ENCODE measurements around the gene OIT3. TPM values are rescaled to one million over a fixed set of nuclear protein-coding genes. Genes with fewer than 3 reads are reported as not detected.

OIT3 gene
- total RNA-seq, 1 donor from 2014 or later, result not detected

DNA sequence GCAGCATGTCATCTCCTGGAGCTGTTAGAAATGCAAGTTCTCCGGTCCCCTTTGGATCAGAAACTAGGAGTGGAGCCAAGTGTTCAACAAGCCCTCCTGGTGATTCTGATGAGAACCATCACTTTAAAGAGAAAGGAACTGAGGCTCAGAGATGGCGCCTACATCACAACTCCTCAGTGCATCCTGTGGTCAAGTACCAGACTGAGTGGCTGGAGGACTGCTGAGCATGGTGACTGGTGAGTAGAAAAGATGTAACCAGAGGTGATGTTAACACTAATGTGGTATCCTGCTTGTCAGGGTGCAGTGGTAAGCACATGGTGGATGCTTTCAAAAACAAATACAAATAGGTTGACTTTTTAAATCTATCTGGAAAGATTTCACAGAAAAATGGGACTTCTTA, 3.5 kb upstream of the OIT3 start:
- Histone ChIP-seq H3K4me1 (peaks cover 27% of the 10 kb centered on the region), H3K27ac (no peak overlapping the region), H3K27me3 (no peaks in the 10 kb centered on the region), H4K20me1 (ENCODE audit: low read depth) (no peaks in the 10 kb centered on the region), H3K9ac (no peak overlapping the region), H3F3A (ENCODE audit: low read depth) (peaks cover 12% of the 10 kb centered on the region), H3K9me3 (ENCODE audit: low read depth) (no peaks in the 10 kb centered on the region), H2AFZ (replicated peaks) (no peak overlapping the region), H3K36me3 (no peaks in the 10 kb centered on the region), H3K4me2 (no peak overlapping the region), H3K79me2 (ENCODE audit: low read depth) (no peaks in the 10 kb centered on the region), H3K4me3 (no peak overlapping the region)
- Mint-ChIP-seq H3K4me1 (peaks cover 17% of the 10 kb centered on the region), H3K4me3 (no peak overlapping the region), H3K36me3 (peaks cover 7% of the 10 kb centered on the region), H3K27me3 (ENCODE audit: insufficient read depth, low read depth) (no peaks in the 10 kb centered on the region), H3K9me3 (no peaks in the 10 kb centered on the region), H3K27ac (no peak overlapping the region)
- no peak for DNase-seq (ENCODE audit: low spot score)
- TF ChIP-seq, protein P1, sequence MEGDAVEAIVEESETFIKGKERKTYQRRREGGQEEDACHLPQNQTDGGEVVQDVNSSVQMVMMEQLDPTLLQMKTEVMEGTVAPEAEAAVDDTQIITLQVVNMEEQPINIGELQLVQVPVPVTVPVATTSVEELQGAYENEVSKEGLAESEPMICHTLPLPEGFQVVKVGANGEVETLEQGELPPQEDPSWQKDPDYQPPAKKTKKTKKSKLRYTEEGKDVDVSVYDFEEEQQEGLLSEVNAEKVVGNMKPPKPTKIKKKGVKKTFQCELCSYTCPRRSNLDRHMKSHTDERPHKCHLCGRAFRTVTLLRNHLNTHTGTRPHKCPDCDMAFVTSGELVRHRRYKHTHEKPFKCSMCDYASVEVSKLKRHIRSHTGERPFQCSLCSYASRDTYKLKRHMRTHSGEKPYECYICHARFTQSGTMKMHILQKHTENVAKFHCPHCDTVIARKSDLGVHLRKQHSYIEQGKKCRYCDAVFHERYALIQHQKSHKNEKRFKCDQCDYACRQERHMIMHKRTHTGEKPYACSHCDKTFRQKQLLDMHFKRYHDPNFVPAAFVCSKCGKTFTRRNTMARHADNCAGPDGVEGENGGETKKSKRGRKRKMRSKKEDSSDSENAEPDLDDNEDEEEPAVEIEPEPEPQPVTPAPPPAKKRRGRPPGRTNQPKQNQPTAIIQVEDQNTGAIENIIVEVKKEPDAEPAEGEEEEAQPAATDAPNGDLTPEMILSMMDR (IDR thresholded peaks at IDR 0.05), result no peak
- no peak for TF ChIP-seq EZH2 (IDR thresholded peaks at IDR 0.05)

DNA sequence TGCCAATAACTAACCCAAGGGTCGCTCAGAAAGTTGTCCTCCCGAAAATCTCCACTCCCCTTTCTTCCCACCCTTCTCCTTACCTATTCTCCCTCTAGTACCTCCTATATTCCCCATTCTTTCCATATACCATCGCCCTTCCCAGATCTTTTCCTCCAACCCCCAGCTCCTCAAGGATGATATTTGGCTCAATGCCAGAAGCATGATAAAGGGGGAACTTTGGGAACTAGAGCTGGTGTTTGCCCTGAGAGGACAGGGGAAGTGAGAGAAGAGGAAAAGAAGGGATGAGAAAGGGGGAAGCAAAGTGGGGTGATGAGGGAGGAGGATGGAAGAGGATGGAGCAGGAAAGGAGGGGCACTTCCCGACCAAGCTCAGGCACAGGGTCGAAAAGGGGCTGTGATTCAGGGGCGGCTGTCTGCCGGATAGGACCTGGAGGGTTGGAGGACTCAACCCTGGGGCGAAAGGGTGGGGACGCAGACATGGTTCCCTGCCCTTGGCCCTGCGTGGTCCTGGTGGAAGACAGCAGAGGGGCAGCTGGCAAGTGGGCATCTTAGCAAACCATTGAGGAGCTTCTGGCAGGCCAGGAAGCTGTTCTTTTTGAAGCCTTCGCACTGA, 1.8 kb downstream of the OIT3 start:
- H3K36me3 Mint-ChIP-seq, result no peaks in the 10 kb centered on the region
- no peak overlapping the region for H3K9ac ChIP-seq
- H4K20me1 ChIP-seq (ENCODE audit: low read depth), result no peaks in the 10 kb centered on the region
- H3K79me2 ChIP-seq (ENCODE audit: low read depth), result no peaks in the 10 kb centered on the region
- no peak overlapping the region for H3K4me3 ChIP-seq
- no peak overlapping the region for H3K27ac Mint-ChIP-seq
- H2AFZ ChIP-seq (replicated peaks), result no peak overlapping the region
- H3F3A ChIP-seq (ENCODE audit: low read depth), result no peaks in the 10 kb centered on the region
- TF ChIP-seq EZH2 (IDR thresholded peaks at IDR 0.05), result no peak
- TF ChIP-seq, protein P1 (IDR thresholded peaks at IDR 0.05), result no peak
- no peak for TF ChIP-seq EZH2phosphoT487 (IDR thresholded peaks at IDR 0.05)
- no peaks in the 10 kb centered on the region for H3K27me3 ChIP-seq
- H3K9me3 Mint-ChIP-seq, result no peaks in the 10 kb centered on the region
- no peaks in the 10 kb centered on the region for H3K36me3 ChIP-seq
- no peak overlapping the region for H3K4me2 ChIP-seq
- H3K4me1 ChIP-seq, result peaks cover 3% of the 10 kb centered on the region
- no peak for DNase-seq (ENCODE audit: low spot score)
- H3K4me3 Mint-ChIP-seq, result no peak overlapping the region
- H3K9me3 ChIP-seq (ENCODE audit: low read depth), result no peaks in the 10 kb centered on the region
- no peaks in the 10 kb centered on the region for H3K4me1 Mint-ChIP-seq
- H3K27ac ChIP-seq, result no peak overlapping the region
- no peaks in the 10 kb centered on the region for H3K27me3 Mint-ChIP-seq (ENCODE audit: insufficient read depth, low read depth)

DNA sequence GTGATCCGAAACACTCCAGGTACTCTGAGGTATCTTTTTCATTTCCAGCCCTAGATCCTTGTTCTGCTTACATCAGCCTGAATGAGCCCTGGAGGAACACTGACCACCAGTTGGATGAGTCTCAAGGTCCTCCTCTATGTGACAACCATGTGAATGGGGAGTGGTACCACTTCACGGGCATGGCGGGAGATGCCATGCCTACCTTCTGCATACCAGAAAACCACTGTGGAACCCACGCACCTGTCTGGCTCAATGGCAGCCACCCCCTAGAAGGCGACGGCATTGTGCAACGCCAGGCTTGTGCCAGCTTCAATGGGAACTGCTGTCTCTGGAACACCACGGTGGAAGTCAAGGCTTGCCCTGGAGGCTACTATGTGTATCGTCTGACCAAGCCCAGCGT, 5.1 kb downstream of the OIT3 start:
- Histone ChIP-seq H3K9me3 (ENCODE audit: low read depth) (no peaks in the 10 kb centered on the region), H3K4me3 (no peak overlapping the region), H2AFZ (replicated peaks) (no peak overlapping the region), H3F3A (ENCODE audit: low read depth) (no peaks in the 10 kb centered on the region), H3K27ac (no peak overlapping the region), H3K27me3 (no peaks in the 10 kb centered on the region), H3K9ac (no peak overlapping the region), H3K4me1 (no peaks in the 10 kb centered on the region), H3K36me3 (no peaks in the 10 kb centered on the region), H4K20me1 (ENCODE audit: low read depth) (no peaks in the 10 kb centered on the region), H3K79me2 (ENCODE audit: low read depth) (no peaks in the 10 kb centered on the region), H3K4me2 (no peak overlapping the region)
- Mint-ChIP-seq H3K4me3 (no peak overlapping the region), H3K27me3 (ENCODE audit: insufficient read depth, low read depth) (no peaks in the 10 kb centered on the region), H3K27ac (no peak overlapping the region), H3K36me3 (no peaks in the 10 kb centered on the region), H3K4me1 (no peaks in the 10 kb centered on the region), H3K9me3 (no peaks in the 10 kb centered on the region)
- TF ChIP-seq EZH2phosphoT487 (IDR thresholded peaks at IDR 0.05) (no peak), EZH2 (IDR thresholded peaks at IDR 0.05) (no peak)
- TF ChIP-seq, protein P1 (IDR thresholded peaks at IDR 0.05), result no peak
- no peak for DNase-seq (ENCODE audit: low spot score)
